Raji (cell line): ENCODE data around the gene GABBR2.

Source experiments
- POLR2A ChIP-seq: IDR thresholded peaks from 2 replicates; pipeline ENCODE4 v1.6.1; 2011; ENCODE audit warnings: low read depth, low read length, control low read depth; ENCODE audit not compliant: insufficient read depth

The GABBR2 gene

GRCh38 chr9:98665501-98665900 lies 43.2 kb downstream of the GABBR2 start:
- TF ChIP-seq POLR2A = no peak

- TF ChIP-seq POLR2A = no peak
Observed at GRCh38 chr9:98660541-98660940, 48.2 kb downstream of the GABBR2 start.

GRCh38 chr9:98658951-98659351 lies 49.8 kb downstream of the GABBR2 start:
- TF ChIP-seq POLR2A = no peak

GRCh38 chr9:98657897-98658296 lies 50.8 kb downstream of the GABBR2 start:
- no peak for TF ChIP-seq POLR2A

GRCh38 chr9:98656511-98656910 lies 52.2 kb downstream of the GABBR2 start:
- TF ChIP-seq POLR2A = no peak

- no peak for TF ChIP-seq POLR2A
Observed at GRCh38 chr9:98654247-98654646, 54.5 kb downstream of the GABBR2 start.

- no peak for TF ChIP-seq POLR2A
Observed at GRCh38 chr9:98652741-98653140, 56.0 kb downstream of the GABBR2 start.

- no peak for TF ChIP-seq POLR2A
Observed at GRCh38 chr9:98652302-98652701, 56.4 kb downstream of the GABBR2 start.

- no peak for TF ChIP-seq POLR2A
Observed at GRCh38 chr9:98647236-98647635, 61.5 kb downstream of the GABBR2 start.

- TF ChIP-seq POLR2A = no peak
Observed at GRCh38 chr9:98644011-98644410, 64.7 kb downstream of the GABBR2 start.

- TF ChIP-seq POLR2A = no peak
Observed at GRCh38 chr9:98642661-98643312, 65.9 kb downstream of the GABBR2 start.

- TF ChIP-seq POLR2A = no peak
Observed at GRCh38 chr9:98641695-98642094, 67.0 kb downstream of the GABBR2 start.

GRCh38 chr9:98640394-98640793 lies 68.3 kb downstream of the GABBR2 start:
- TF ChIP-seq POLR2A = no peak

- TF ChIP-seq POLR2A = no peak
Observed at GRCh38 chr9:98639133-98639532, 69.6 kb downstream of the GABBR2 start.

- no peak for TF ChIP-seq POLR2A
Observed at GRCh38 chr9:98637381-98637780, 71.4 kb downstream of the GABBR2 start.

- no peak for TF ChIP-seq POLR2A
Observed at GRCh38 chr9:98635374-98635773, 73.4 kb downstream of the GABBR2 start.

GRCh38 chr9:98634685-98635336 lies 73.9 kb downstream of the GABBR2 start:
- TF ChIP-seq POLR2A = no peak
